ENCODE results near the gene UTS2R. TPM values are rescaled to one million over a fixed set of nuclear protein-coding genes. Genes with fewer than 3 reads are reported as not detected.

UTS2R gene
- total and polyA plus RNA-seq, 8 donors = not detected

- Histone ChIP-seq H3K36me3 (peaks cover 10 to 43% (median 22%) of the 10 kb centered on the region in 4 donors), H3K9me3 (peaks cover 0 to 7% (median 3%) of the 10 kb centered on the region in 4 donors), H3K27me3 (no peaks in the 10 kb centered on the region), H3K27ac (no peak overlapping the region), H3K4me3 (no peak overlapping the region), H3K4me1 (peaks cover 0 to 11% (median 6%) of the 10 kb centered on the region in 4 donors)
- WGBS, 5 donors = 83 to 87% (median 86%) methylated on average over 25 of the region's 25 CpGs
- intact Hi-C loops (cut with DNase I; ENCODE audit: low total_unique reads) = no loop called here
- DNase-seq = peak; percentile 45 to 54
- TF ChIP-seq CTCF (IDR thresholded peaks at IDR 0.05) (peak in 2 of 7 experiments; percentile 60 to 62), EP300 (IDR thresholded peaks at IDR 0.05) (no peak), POLR2A (IDR thresholded peaks at IDR 0.05) (no peak)
Measured at GRCh38 chr17:82424001-82424862, 52.7 kb downstream of the UTS2R start.

GRCh38 chr17:82424863-82425159 lies 53.2 kb downstream of the UTS2R start:
- H3K27ac ChIP-seq = no peak overlapping the region
- peaks cover 0 to 7% (median 3%) of the 10 kb centered on the region in 4 donors for H3K9me3 ChIP-seq
- no peaks in the 10 kb centered on the region for H3K27me3 ChIP-seq
- H3K36me3 ChIP-seq = peaks cover 10 to 47% (median 25%) of the 10 kb centered on the region in 4 donors
- intact Hi-C loops (cut with DNase I; ENCODE audit: low total_unique reads) = no loop called here
- TF ChIP-seq POLR2AphosphoS5 (IDR thresholded peaks at IDR 0.05) (no peak), CTCF (IDR thresholded peaks at IDR 0.05) (no peak), EP300 (IDR thresholded peaks at IDR 0.05) (no peak), POLR2A (IDR thresholded peaks at IDR 0.05) (no peak)
- no peak overlapping the region for H3K4me3 ChIP-seq
- H3K4me1 ChIP-seq = peaks cover 0 to 5% (median 1%) of the 10 kb centered on the region in 4 donors
- 89 to 100% (median 98%) methylated on average over 2 of the region's 2 CpGs for WGBS, 5 donors
- no peak for DNase-seq

Small RNAs within 50 kb of the gene (small RNA-seq; reads per million reads assigned to genes)
- gene RF00019 = 0 reads per million in 4 donors

Other genes with a start within 250 kb of the UTS2R start
- gene CCDC57, start 158.9 kb upstream of the UTS2R start, total RNA-seq = 100 to 1,000 TPM in 1 of 5 donors, 10 to 100 TPM in 4; 43.9 to 166 (median 90.6) TPM
- gene CCDC57, start 158.9 kb upstream of the UTS2R start, polyA plus RNA-seq = 10 to 100 TPM; 50.9 to 75.5 (median 72.5) TPM
- 10 to 100 TPM; 29.2 to 87.9 (median 53.3) TPM for gene SLC16A3, start 142.7 kb upstream of the UTS2R start, total RNA-seq
- gene SLC16A3, start 142.7 kb upstream of the UTS2R start, polyA plus RNA-seq = 10 to 100 TPM in 2 of 3 donors, 1 to 10 TPM in 1; 4.9 to 39.8 (median 20.4) TPM
- gene CSNK1D, start 98.1 kb upstream of the UTS2R start, total RNA-seq = 100 to 1,000 TPM in 4 of 5 donors, 10 to 100 TPM in 1; 58.0 to 180 (median 140) TPM
- 10 to 100 TPM; 55.9 to 66.7 (median 65.4) TPM for gene CSNK1D, start 98.1 kb upstream of the UTS2R start, polyA plus RNA-seq
- 1 to 10 TPM in 2 of 5 donors, not detected in 3; 2.0 to 4.3 TPM for gene CD7, start 54.2 kb upstream of the UTS2R start, total RNA-seq
- gene CD7, start 54.2 kb upstream of the UTS2R start, polyA plus RNA-seq = 1 to 10 TPM; 2.1 to 8.6 (median 3.7) TPM
- 10 to 100 TPM in 2 of 5 donors, 1 to 10 TPM in 3; 1.8 to 48.8 (median 6.7) TPM for gene SECTM1, start 38.0 kb upstream of the UTS2R start, total RNA-seq
- 10 to 100 TPM in 2 of 3 donors, 1 to 10 TPM in 1; 9.3 to 23.1 (median 10.2) TPM for gene SECTM1, start 38.0 kb upstream of the UTS2R start, polyA plus RNA-seq
- not detected for gene TEX19, start 12.5 kb upstream of the UTS2R start, total RNA-seq
- gene TEX19, start 12.5 kb upstream of the UTS2R start, polyA plus RNA-seq = not detected
- gene HEXD, start 46.6 kb downstream of the UTS2R start, total RNA-seq = 100 to 1,000 TPM in 4 of 5 donors, 10 to 100 TPM in 1; 13.8 to 212 (median 124) TPM
- 100 to 1,000 TPM in 1 of 3 donors, 10 to 100 TPM in 2; 51.9 to 103 (median 93.4) TPM for gene HEXD, start 46.6 kb downstream of the UTS2R start, polyA plus RNA-seq
- gene OGFOD3, start 46.8 kb downstream of the UTS2R start, total RNA-seq = 10 to 100 TPM; 10.5 to 30.4 (median 23.2) TPM
- gene OGFOD3, start 46.8 kb downstream of the UTS2R start, polyA plus RNA-seq = 10 to 100 TPM; 13.9 to 17.3 (median 15.3) TPM
- gene CYBC1, start 79.0 kb downstream of the UTS2R start, total RNA-seq = 100 to 1,000 TPM in 2 of 5 donors, 10 to 100 TPM in 3; 41.5 to 196 (median 53.0) TPM
- 10 to 100 TPM; 35.9 to 43.4 (median 40.3) TPM for gene CYBC1, start 79.0 kb downstream of the UTS2R start, polyA plus RNA-seq
- gene NARF, start 87.0 kb downstream of the UTS2R start, total RNA-seq = 10 to 100 TPM; 29.4 to 83.9 (median 36.2) TPM
- 10 to 100 TPM; 71.9 to 78.2 (median 78.1) TPM for gene NARF, start 87.0 kb downstream of the UTS2R start, polyA plus RNA-seq
- 10 to 100 TPM; 31.7 to 71.8 (median 36.7) TPM for gene FOXK2, start 148.0 kb downstream of the UTS2R start, total RNA-seq
- gene FOXK2, start 148.0 kb downstream of the UTS2R start, polyA plus RNA-seq = 10 to 100 TPM; 12.8 to 15.6 (median 15.0) TPM

Measured in stomach (tissue), 9 donors.